Breast epithelium (tissue), 3 donors: ENCODE measurements around the gene CCT4.

Experiments
- POLR2A ChIP-seq: fragments of 450-650 bp; IDR thresholded peaks from one replicate; pipeline ENCODE4 v1.6.1; 2016; ENCODE audit warnings: antibody characterized with exemption, mild to moderate bottlenecking, moderate library complexity
- TF ChIP-seq, protein P1 (sequence below), 3 donors: fragments of 450-650 bp; IDR thresholded peaks; one replicate each; pipeline ENCODE4 v1.5.1; 2016 to 2017; ENCODE audit warnings: antibody characterized with exemption in 3 of 3, mild to moderate bottlenecking in 3 of 3, moderate library complexity in 3 of 3

DNA sequence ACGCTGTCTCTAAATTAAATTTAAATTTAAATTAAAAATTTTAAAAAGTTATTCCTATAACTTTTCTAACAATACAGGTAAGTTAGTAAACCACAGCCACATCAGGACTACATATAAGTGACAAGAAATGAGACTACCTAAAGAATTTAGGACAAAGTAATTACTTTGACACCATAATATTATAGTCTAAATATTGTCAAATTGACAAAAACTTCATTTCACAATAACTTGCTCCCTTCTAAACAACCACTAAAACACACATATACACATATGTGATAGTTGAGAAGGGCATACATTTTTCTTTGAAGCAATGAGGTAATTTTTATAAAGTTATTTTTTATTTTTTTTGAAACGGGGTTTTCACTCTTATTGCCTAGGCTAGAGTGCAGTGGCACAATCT lies 66.2 kb downstream of the CCT4 start:
- TF ChIP-seq, protein P1, sequence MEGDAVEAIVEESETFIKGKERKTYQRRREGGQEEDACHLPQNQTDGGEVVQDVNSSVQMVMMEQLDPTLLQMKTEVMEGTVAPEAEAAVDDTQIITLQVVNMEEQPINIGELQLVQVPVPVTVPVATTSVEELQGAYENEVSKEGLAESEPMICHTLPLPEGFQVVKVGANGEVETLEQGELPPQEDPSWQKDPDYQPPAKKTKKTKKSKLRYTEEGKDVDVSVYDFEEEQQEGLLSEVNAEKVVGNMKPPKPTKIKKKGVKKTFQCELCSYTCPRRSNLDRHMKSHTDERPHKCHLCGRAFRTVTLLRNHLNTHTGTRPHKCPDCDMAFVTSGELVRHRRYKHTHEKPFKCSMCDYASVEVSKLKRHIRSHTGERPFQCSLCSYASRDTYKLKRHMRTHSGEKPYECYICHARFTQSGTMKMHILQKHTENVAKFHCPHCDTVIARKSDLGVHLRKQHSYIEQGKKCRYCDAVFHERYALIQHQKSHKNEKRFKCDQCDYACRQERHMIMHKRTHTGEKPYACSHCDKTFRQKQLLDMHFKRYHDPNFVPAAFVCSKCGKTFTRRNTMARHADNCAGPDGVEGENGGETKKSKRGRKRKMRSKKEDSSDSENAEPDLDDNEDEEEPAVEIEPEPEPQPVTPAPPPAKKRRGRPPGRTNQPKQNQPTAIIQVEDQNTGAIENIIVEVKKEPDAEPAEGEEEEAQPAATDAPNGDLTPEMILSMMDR (IDR thresholded peaks at IDR 0.05) = no peak
- no peak for TF ChIP-seq POLR2A
